ENCODE results near the gene LTBP2.

Gene LTBP2

DNA sequence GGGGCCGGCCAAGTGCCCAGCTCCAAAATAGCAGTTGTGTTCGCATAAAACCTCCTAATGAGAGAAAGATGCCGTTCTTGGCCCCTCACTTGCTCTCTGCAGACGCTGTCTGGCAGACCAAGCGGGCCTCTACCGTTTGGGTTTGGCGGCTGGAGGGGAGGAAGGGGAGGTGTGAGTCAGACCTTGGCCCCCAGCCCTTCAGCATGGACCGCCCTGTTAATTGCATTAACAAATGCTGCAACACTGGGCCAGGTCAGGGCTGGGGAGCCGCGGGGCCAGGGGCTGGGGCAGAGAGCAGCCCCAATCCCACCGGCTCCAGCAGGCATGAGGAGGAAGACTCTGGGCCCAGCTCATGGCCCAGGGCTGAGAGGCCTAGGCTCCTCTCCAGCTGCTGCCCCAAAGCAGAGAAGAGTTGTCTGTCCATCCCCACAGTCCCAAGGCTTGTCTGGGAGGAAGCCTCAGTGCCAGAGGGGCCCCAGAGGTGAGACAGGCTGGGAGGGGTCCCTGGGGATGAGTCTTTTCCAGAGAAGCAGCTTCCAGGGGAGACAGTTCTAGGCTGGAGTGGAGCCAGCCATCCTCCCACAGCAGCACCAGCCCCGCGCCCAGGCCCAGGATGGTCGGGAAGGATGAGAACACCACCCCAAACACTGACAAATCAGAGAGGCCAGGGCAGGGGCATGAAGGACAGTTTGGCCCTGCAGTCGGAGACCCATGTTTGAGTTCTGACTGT is 16.9 kb downstream of the LTBP2 start:
- TF ChIP-seq, protein P1, sequence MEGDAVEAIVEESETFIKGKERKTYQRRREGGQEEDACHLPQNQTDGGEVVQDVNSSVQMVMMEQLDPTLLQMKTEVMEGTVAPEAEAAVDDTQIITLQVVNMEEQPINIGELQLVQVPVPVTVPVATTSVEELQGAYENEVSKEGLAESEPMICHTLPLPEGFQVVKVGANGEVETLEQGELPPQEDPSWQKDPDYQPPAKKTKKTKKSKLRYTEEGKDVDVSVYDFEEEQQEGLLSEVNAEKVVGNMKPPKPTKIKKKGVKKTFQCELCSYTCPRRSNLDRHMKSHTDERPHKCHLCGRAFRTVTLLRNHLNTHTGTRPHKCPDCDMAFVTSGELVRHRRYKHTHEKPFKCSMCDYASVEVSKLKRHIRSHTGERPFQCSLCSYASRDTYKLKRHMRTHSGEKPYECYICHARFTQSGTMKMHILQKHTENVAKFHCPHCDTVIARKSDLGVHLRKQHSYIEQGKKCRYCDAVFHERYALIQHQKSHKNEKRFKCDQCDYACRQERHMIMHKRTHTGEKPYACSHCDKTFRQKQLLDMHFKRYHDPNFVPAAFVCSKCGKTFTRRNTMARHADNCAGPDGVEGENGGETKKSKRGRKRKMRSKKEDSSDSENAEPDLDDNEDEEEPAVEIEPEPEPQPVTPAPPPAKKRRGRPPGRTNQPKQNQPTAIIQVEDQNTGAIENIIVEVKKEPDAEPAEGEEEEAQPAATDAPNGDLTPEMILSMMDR (conservative IDR thresholded peaks at IDR 0.05; ENCODE audit: low read depth, low read length) = no peak
- DNase-seq (ENCODE audit: low read depth) = no peak
- H3K4me3 ChIP-seq (ENCODE audit: low read length) = no peak overlapping the region

- H3K4me3 ChIP-seq (ENCODE audit: low read length) = no peak overlapping the region
- TF ChIP-seq, protein P1 (conservative IDR thresholded peaks at IDR 0.05; ENCODE audit: low read depth, low read length) = no peak
Measured at GRCh38 chr14:74594606-74595005, 17.4 kb downstream of the LTBP2 start.

DNA sequence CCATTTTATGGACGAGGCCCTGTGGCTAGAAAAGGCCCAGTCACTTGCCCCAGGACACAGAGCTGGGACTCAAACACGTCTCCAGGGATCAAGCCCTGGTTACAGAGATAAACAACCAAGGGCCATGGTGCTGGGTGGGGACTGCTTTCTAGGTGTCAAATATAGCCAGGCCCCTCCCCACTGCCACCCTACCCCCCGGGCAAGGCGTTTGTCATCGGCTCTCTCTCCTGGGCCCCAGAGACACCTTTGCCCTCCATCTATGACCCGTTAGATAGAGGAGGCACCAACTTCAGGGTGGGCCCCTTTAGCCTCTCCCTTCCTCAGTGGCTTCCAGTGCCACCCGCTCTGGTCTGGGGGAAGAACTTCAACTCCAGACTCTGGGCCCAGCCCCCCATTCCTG is 18.0 kb downstream of the LTBP2 start:
- TF ChIP-seq, protein P1 (conservative IDR thresholded peaks at IDR 0.05; ENCODE audit: low read depth, low read length) = no peak
- no peak overlapping the region for H3K4me3 ChIP-seq (ENCODE audit: low read length)
- DNase-seq (ENCODE audit: low read depth) = no peak

More at GRCh38 chr14:74594606-74595005, 17.4 kb downstream of the LTBP2 start:
- DNase-seq (ENCODE audit: low read depth) = no peak

- DNase-seq (ENCODE audit: low read depth) = no peak
- H3K4me3 ChIP-seq (ENCODE audit: low read length) = no peak overlapping the region
- TF ChIP-seq, protein P1 (conservative IDR thresholded peaks at IDR 0.05; ENCODE audit: low read depth, low read length) = no peak
Measured at GRCh38 chr14:74593241-74593953, 18.6 kb downstream of the LTBP2 start.

- no peak overlapping the region for H3K4me3 ChIP-seq (ENCODE audit: low read length)
Measured at GRCh38 chr14:74592476-74593201, 19.4 kb downstream of the LTBP2 start.

DNA sequence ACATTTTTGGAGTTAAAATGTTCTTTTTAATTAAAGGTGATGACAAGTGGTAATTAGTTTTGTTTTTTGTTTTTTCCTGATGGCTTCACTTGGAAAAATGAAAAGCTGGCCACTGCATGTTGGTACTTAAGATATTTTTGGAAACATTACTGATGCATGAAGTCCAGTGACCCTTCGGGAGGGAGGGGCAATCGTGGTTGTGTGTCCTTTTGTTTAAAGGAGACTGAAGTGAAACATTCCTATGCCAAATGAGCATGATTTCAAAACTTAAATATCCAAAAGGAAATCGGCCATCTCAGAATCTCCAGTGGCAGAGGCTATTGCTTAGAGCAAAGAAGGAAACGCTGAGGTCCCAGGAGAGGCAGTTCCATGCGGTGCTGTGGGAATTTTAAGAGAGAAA is 20.1 kb downstream of the LTBP2 start:
- no peak overlapping the region for H3K4me3 ChIP-seq (ENCODE audit: low read length)
- DNase-seq (ENCODE audit: low read depth) = no peak
- TF ChIP-seq, protein P1 (conservative IDR thresholded peaks at IDR 0.05; ENCODE audit: low read depth, low read length) = no peak

More at GRCh38 chr14:74592476-74593201, 19.4 kb downstream of the LTBP2 start:
- TF ChIP-seq, protein P1 (conservative IDR thresholded peaks at IDR 0.05; ENCODE audit: low read depth, low read length) = no peak
- DNase-seq (ENCODE audit: low read depth) = no peak
